ENCODE measurements around the gene YJU2. TPM values are rescaled to one million over a fixed set of nuclear protein-coding genes. Genes with fewer than 3 reads are reported as not detected.
"Not testable (repeated sequence)": the region's sequence is repeated elsewhere in the genome, so short reads cannot be mapped to it uniquely, and the experiment has no call there.

Gene YJU2
- total RNA-seq, 4 donors from 2014 or later: 17.0 to 29.1 (median 26.4) TPM

DNA sequence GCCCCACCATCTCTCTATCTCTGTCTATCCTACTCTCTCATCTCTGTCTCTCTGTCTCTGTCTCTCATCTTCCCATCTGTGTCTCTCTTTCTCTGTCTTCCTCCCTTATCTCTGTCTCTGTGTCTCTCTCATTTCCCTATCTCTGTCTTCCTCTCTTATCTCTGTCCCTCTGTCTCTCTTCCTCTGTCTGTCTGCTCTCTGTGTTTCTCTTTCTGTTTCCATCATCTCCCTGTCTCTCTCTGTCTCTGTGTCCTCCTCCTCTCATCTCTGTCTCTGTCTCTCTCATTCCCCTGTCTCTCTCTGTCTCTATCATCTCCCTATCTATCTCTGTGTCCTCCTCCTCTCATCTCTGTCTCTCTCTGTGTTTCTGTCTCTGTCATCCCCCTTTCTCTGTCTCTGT, 19.1 kb upstream of the YJU2 start:
- H3K27me3 ChIP-seq: peaks cover 0 to 70% (median 13%) of the 10 kb centered on the region in 4 donors
- H3K27ac ChIP-seq (replicated peaks in 1 of 4): no peak overlapping the region
- TF ChIP-seq POLR2AphosphoS5 (IDR thresholded peaks at IDR 0.05) (no peak), EP300 (IDR thresholded peaks at IDR 0.05) (no peak), POLR2A (IDR thresholded peaks at IDR 0.05; ENCODE audit: low read depth) (no peak), CTCF (IDR thresholded peaks at IDR 0.05) (no peak)
- intact Hi-C loops (cut with DNase I): no loop called here
- no peak for DNase-seq (ENCODE audit: extremely low spot score)
- peaks cover 0 to 7% (median 5%) of the 10 kb centered on the region in 4 donors for H3K4me1 ChIP-seq
- H3K4me3 ChIP-seq: no peak overlapping the region
- H3K36me3 ChIP-seq: no peaks in the 10 kb centered on the region
- no peaks in the 10 kb centered on the region for H3K9me3 ChIP-seq

GRCh38 chr19:4228765-4229178, 18.1 kb upstream of the YJU2 start:
- WGBS: 76% methylated on average over 2 of the region's 2 CpGs
- Histone ChIP-seq H3K27ac (replicated peaks in 1 of 4) (no peak overlapping the region), H3K4me3 (no peak overlapping the region), H3K36me3 (no peaks in the 10 kb centered on the region), H3K27me3 (peaks cover 0 to 80% (median 13%) of the 10 kb centered on the region in 4 donors), H3K4me1 (peaks cover 0 to 7% (median 5%) of the 10 kb centered on the region in 4 donors), H3K9me3 (no peaks in the 10 kb centered on the region)
- TF ChIP-seq POLR2A (IDR thresholded peaks at IDR 0.05; ENCODE audit: low read depth) (no peak), CTCF (IDR thresholded peaks at IDR 0.05) (no peak), EP300 (IDR thresholded peaks at IDR 0.05) (no peak), POLR2AphosphoS5 (IDR thresholded peaks at IDR 0.05) (no peak)
- intact Hi-C loops (cut with DNase I): no loop called here
- DNase-seq (ENCODE audit: extremely low spot score): no peak

- 20% methylated on average over 15 of the region's 19 CpGs for WGBS
- Histone ChIP-seq H3K27ac (replicated peaks in 1 of 4) (no peak within 1 kb of the TSS), H3K27me3 (peaks cover 0 to 86% (median 13%) of the 10 kb centered on the region in 4 donors), H3K4me1 (peaks cover 0 to 7% (median 5%) of the 10 kb centered on the region in 4 donors), H3K36me3 (no peaks in the 10 kb centered on the region), H3K4me3 (peak within 1 kb of the TSS in 1 of 4 donors; percentile 23), H3K9me3 (no peaks in the 10 kb centered on the region)
- intact Hi-C loops (cut with DNase I): no loop called here
- no peak for DNase-seq (ENCODE audit: extremely low spot score)
- TF ChIP-seq CTCF (IDR thresholded peaks at IDR 0.05): no peak
- no peak for TF ChIP-seq EP300 (IDR thresholded peaks at IDR 0.05)
- TF ChIP-seq POLR2A (IDR thresholded peaks at IDR 0.05; ENCODE audit: low read depth): no peak
- no peak for TF ChIP-seq POLR2AphosphoS5 (IDR thresholded peaks at IDR 0.05)
These were observed 17.5 kb upstream of the YJU2 start, which contains the start of gene EBI3 for GRCh38 chr19:4229179-4229931. TSS of gene EBI3 (plus strand) at chr19:4229523. CDS start at chr19:4229551, 28 bp downstream.

- H3K36me3 ChIP-seq; H3K9me3 ChIP-seq; H3K4me1 ChIP-seq; H3K4me3 ChIP-seq; intact Hi-C loops (cut with DNase I); DNase-seq (ENCODE audit: extremely low spot score); H3K27ac ChIP-seq (replicated peaks in 1 of 4): not testable (repeated sequence)
- 89% methylated on average over 6 of the region's 6 CpGs for WGBS
- peaks cover 0 to 93% (median 13%) of the 10 kb centered on the region in 4 donors for H3K27me3 ChIP-seq
These were observed 16.6 kb upstream of the YJU2 start for GRCh38 chr19:4230237-4230636.

DNA sequence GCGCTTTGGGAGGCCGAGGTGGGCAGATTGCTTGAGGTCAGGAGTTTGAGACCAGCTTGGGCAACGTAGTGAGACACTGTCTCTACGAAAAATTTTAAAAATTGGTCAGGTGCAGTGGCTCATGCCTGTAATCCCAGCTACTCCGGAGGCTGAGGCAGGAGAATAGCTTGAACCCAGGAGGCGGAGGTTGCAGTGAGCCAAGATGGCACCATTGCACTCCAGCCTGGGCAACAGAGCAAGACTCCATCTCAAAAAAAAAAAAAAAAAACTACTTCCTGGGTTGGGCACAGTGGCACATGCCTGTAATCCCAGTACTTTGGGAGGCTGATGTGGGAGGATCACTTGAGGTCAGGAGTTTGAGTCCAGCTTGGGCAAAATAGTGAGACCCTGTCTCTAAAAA, 15.4 kb upstream of the YJU2 start:
- H3K4me3 ChIP-seq; H3K9me3 ChIP-seq; H3K27ac ChIP-seq (replicated peaks in 1 of 4); intact Hi-C loops (cut with DNase I); H3K36me3 ChIP-seq; DNase-seq (ENCODE audit: extremely low spot score); H3K4me1 ChIP-seq: not testable (repeated sequence)
- 84% methylated on average over 6 of the region's 6 CpGs for WGBS
- H3K27me3 ChIP-seq: peaks cover 0 to 98% (median 13%) of the 10 kb centered on the region in 4 donors

DNA sequence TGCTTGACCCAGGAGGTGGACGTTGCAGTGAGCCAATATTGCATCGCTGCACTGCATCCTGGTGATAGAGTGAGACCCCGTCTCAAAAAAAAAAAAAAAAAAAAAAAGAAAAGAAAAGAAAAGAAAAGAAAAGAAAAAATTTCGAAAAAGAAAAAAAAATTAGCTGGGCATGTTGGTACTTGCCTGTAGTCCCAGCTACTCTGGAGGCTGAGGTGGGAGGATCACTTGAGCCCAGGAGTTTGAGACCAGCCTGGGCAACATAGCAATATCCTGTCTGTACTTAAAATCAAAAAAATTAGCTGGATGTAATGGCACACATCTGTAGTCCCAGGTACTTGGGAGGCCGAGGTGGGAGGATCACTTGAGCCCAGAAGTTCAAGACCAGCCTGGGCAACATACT, 14.7 kb upstream of the YJU2 start:
- DNase-seq (ENCODE audit: extremely low spot score); H3K9me3 ChIP-seq; H3K36me3 ChIP-seq; H3K27ac ChIP-seq (replicated peaks in 1 of 4); H3K4me1 ChIP-seq; H3K4me3 ChIP-seq; intact Hi-C loops (cut with DNase I): not testable (repeated sequence)
- H3K27me3 ChIP-seq: peaks cover 0 to 98% (median 13%) of the 10 kb centered on the region in 4 donors
- 75% methylated on average over 5 of the region's 5 CpGs for WGBS

All from esophagus muscularis mucosa (tissue), 4 donors.